Thyroid gland (tissue), 4 donors: ENCODE measurements around the gene AFF3.

Experiments
- CTCF ChIP-seq, 6 experiments: fragments of 200-600 bp in 3 of 6; fragments of 450-650 bp in 3 of 6; sonication (generic) in 3 of 6; IDR thresholded peaks; one replicate each; pipeline ENCODE4 v1.5.1; 2016 to 2019; ENCODE audit warnings: antibody characterized with exemption in 6 of 6, mild to moderate bottlenecking in 2 of 6, inconsistent platforms in 1 of 6, moderate library complexity in 1 of 6
- POLR2A ChIP-seq, 2 donors: fragments of 450-650 bp; IDR thresholded peaks; one replicate each; pipeline ENCODE4 v1.6.1; 2017; ENCODE audit warnings: antibody characterized with exemption in 2 of 2, mild to moderate bottlenecking in 2 of 2, moderate library complexity in 1 of 2

GRCh38 chr2:100104718-100105677, 37.4 kb downstream of the AFF3 start:
- TF ChIP-seq CTCF (IDR thresholded peaks at IDR 0.05) (no peak), POLR2A (IDR thresholded peaks at IDR 0.05) (no peak)
